GM21528 (cell line): ENCODE results near the gene CAPN5.
"Not testable (repeated sequence)": the region's sequence is repeated elsewhere in the genome, so short reads cannot be mapped to it uniquely, and the experiment has no call there.

Source experiments
- ATAC-seq: cut with Tn5 transposase; IDR thresholded peaks from one replicate; pipeline ENCODE4 v1.9.1; 2021; ENCODE audit warnings: mild to moderate bottlenecking, moderate library complexity; ENCODE audit not compliant: unreplicated experiment, low FRiP score

The CAPN5 gene

GRCh38 chr11:77093987-77094840 is 27.4 kb downstream of the CAPN5 start:
- no peak for ATAC-seq

- no peak for ATAC-seq
Measured at GRCh38 chr11:77094841-77095365, 28.1 kb downstream of the CAPN5 start.

GRCh38 chr11:77095551-77096490 is 29.1 kb downstream of the CAPN5 start:
- no peak for ATAC-seq

GRCh38 chr11:77096591-77097019 is 29.8 kb downstream of the CAPN5 start:
- ATAC-seq = no peak

GRCh38 chr11:77097180-77097579 is 30.4 kb downstream of the CAPN5 start:
- ATAC-seq = not testable (repeated sequence)

GRCh38 chr11:77100166-77101042 is 33.6 kb downstream of the CAPN5 start:
- no peak for ATAC-seq

- ATAC-seq = no peak
Measured at GRCh38 chr11:77101043-77101537, 34.3 kb downstream of the CAPN5 start.

GRCh38 chr11:77102246-77103210 is 35.8 kb downstream of the CAPN5 start, which contains the start of gene OMP:
Gene OMP (plus strand): TSS chr11:77102840. CDS start chr11:77102840, 0 bp downstream.
- ATAC-seq = no peak

GRCh38 chr11:77103319-77103718 is 36.5 kb downstream of the CAPN5 start:
- ATAC-seq = no peak

- no peak for ATAC-seq
Measured at GRCh38 chr11:77104727-77105126, 38.0 kb downstream of the CAPN5 start.

- ATAC-seq = no peak
Measured at GRCh38 chr11:77106321-77106720, 39.5 kb downstream of the CAPN5 start.

- no peak for ATAC-seq
Measured at GRCh38 chr11:77106759-77107158, 40.0 kb downstream of the CAPN5 start.

GRCh38 chr11:77107950-77108349 is 41.2 kb downstream of the CAPN5 start:
- ATAC-seq = no peak

- no peak for ATAC-seq
Measured at GRCh38 chr11:77108436-77108835, 41.7 kb downstream of the CAPN5 start.

- no peak for ATAC-seq
Measured at GRCh38 chr11:77109236-77110019, 42.7 kb downstream of the CAPN5 start.

GRCh38 chr11:77110836-77111235 is 44.1 kb downstream of the CAPN5 start:
- no peak for ATAC-seq

GRCh38 chr11:77111277-77111676 is 44.5 kb downstream of the CAPN5 start:
- ATAC-seq = no peak

GRCh38 chr11:77111946-77112345 is 45.2 kb downstream of the CAPN5 start:
- no peak for ATAC-seq
